HS-5 (cell line): Measurements from ENCODE around the gene KCNN4.
A peak's percentile ranks its signal among the peaks of the same experiment; 100 is the strongest.
"Not testable (repeated sequence)": the region's sequence is repeated elsewhere in the genome, so short reads cannot be mapped to it uniquely, and the experiment has no call there.

ENCODE experiments used
- DNase-seq: peaks from one replicate; pipeline ENCODE4 v3.0.0-alpha.2; 2012; ENCODE audit warnings: low read depth

The KCNN4 gene

GRCh38 chr19:43798546-43799409, 18.0 kb upstream of the KCNN4 start:
- DNase-seq, result no peak

GRCh38 chr19:43798026-43798545, 17.3 kb upstream of the KCNN4 start:
- DNase-seq, result no peak

GRCh38 chr19:43797556-43797955, 16.8 kb upstream of the KCNN4 start:
- DNase-seq, result no peak

DNA sequence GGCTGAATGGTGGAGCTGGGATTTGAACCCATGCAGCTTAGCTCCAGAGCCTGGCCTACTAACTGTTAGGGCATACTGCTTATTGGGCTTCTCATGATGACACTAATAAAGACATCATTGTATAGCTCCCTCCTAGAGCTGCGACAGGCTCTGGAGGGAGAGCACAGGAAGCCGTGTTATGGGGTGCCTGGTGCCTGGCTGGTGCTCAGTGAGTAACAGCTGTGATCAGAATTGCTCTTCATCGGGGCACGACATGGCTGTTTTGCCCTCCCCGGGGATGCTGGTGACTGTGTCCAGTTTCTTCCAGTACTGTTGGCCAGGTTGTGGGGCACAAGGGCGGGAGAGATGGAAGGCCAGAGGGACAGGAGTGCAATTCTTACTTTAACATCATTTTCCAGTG, 16.3 kb upstream of the KCNN4 start:
- DNase-seq, result no peak

GRCh38 chr19:43790587-43790986, 9.8 kb upstream of the KCNN4 start:
- no peak for DNase-seq

DNA sequence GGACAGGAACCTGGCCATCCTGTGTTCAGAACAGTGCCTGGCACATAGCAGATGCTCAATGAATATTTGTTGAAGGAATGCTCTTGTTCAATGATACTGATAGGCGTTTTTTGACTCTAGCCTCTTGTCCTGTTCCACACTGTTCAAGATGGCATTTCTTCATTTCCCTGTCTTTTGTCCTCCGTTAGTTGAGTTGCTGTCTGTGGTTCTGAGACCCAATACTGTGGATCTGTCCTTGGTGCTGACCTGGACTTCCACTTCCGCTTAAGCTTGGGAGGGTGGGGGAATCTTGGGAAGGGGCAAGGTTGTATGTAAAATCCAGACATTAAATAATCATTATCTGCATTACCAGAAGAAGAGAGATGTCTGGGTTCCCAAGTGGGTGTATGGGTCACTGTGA, 8.3 kb upstream of the KCNN4 start:
- DNase-seq, result no peak

DNA sequence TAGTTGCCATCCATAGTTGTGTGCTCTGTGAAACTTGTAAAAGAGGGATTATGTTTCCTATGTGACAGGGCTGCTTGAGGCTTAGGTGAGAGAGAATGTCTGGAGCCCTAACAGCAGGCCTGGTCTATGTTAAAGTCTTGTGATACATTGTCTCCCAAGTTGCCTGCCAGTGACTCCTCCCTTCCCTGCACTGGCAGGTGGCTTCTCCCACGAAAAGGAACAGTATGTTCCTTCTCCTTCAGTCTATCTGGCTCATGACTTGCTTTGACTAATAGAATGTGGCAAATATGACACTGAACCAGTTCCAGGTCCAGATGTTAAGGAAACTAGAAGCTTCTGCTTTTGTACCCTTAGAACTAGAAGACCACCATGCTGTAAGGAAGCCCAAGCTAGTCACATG, 5.9 kb upstream of the KCNN4 start:
- no peak for DNase-seq

DNA sequence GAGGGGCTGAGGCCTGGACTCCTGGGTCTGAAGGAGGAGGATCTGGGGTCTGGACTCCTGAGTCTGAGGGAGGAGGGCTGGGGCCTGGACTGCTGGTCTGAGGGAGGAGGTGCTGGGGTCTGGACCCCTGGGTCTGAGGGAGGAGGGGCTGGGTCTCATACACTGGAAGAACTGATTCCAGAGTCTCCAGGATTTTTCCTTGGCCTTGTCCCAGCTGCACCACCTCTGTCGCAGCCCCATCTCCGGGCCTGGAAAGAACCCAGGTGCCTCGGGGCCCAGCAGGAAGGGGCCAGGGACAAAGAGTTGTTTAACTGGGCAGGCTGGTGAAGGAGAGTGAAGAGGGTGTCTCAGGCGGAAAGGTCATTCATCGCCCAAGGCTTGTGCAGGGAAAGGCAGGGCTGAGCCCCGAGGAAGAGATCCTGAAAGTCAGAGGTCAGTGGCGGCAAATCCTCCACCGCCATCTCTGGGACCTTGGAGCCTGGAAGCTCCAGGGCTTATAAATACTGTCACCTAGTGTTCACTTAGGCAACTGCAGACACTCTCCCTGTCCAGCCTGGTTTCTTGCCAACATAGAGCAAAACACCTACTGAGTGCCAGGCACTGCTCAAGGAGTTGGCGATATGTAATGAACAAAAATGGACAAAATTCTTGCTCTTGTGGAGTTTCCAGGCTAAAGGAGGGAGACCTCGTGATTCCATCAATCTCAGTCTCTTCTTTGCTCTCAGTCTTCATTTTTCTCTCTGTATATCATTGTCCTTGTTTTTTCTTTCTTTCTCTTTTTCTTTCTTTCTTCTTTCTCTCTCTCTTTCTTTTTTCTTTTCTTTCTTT, 4.4 kb upstream of the KCNN4 start:
- DNase-seq, result peak; percentile 64

- peak; percentile 62 for DNase-seq
Observed at GRCh38 chr19:43784241-43784980, 3.6 kb upstream of the KCNN4 start.

GRCh38 chr19:43783636-43784035, 2.9 kb upstream of the KCNN4 start:
- no peak for DNase-seq

DNA sequence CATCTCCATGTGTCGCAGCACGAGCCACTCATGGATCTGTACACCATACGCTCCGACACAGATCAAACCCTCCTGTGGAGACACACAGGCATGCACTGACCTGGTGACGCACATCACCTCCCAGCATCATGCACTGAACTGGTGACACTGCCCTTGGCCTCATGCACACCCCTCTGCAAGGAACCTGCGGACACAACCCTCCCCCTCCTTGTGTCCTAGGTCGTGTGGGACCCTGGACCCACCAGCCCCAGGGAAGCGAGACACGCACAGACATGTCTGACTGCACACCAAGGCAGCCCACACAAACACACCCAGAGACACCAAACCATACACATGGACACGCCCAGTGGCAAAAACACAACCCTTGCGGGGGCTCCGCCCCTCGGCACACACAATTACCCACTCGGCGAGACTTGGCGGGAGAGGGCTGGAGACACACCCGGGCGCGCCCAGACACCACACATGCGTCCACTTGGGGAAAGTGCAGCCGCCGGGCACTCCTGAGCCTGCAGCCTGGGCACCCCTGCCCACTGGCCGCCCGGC, 2.0 kb upstream of the KCNN4 start:
- no peak for DNase-seq

DNA sequence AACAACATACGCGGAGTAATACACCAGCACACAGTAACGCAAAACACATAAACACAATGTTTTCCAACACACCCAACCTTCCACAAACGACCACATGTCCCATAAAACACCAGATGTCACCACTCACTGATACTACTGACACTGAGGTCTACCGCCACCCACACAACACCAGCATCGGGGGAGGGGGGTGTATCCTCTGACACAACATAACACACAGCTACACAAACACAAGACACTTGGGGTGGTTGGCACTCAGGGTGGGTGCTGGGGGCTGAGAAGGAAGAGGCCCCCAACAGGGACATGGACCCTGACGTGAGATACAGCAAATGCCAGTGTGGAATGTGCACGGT, 1.5 kb upstream of the KCNN4 start:
- no peak for DNase-seq

DNA sequence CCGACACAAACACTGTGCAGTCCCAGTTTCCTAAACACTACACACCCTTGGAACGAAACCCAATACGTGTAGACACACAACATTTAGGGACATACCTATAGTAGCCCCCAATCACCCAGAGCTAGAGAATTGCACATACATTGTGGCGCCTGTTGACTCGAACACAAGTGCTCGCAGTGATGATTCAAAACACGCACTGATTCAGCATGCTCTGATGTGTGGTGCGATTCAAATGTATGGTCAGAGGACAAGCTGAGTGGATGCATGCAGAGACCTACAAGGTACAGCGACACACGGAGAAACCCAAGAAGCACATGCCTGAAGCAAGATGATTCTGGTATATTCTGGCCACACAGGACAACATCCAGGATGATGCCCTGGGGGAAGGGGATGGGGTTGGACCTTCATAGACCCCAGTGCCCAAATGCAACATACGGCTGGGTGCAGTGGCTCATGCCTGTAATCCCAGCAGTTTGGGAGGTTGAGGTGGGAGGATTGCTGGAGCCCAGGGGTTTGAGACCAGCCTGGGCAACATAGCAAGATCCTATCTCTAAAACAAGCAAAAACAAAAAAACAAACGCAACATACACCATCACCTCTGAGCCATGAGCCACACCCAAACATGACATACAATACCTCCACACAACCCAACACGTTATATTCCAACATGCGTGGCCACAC, 997 bp upstream of the KCNN4 start:
- no peak for DNase-seq

GRCh38 chr19:43779820-43780219, 953 bp downstream of the KCNN4 start:
- no peak for DNase-seq

- no peak for DNase-seq
Observed at GRCh38 chr19:43779147-43779819, 1.5 kb downstream of the KCNN4 start.

- DNase-seq, result no peak
Observed at GRCh38 chr19:43778651-43779050, 2.1 kb downstream of the KCNN4 start.

GRCh38 chr19:43777163-43777695, 3.5 kb downstream of the KCNN4 start:
- DNase-seq, result no peak

- no peak for DNase-seq
Observed at GRCh38 chr19:43776286-43776685, 4.5 kb downstream of the KCNN4 start.

DNA sequence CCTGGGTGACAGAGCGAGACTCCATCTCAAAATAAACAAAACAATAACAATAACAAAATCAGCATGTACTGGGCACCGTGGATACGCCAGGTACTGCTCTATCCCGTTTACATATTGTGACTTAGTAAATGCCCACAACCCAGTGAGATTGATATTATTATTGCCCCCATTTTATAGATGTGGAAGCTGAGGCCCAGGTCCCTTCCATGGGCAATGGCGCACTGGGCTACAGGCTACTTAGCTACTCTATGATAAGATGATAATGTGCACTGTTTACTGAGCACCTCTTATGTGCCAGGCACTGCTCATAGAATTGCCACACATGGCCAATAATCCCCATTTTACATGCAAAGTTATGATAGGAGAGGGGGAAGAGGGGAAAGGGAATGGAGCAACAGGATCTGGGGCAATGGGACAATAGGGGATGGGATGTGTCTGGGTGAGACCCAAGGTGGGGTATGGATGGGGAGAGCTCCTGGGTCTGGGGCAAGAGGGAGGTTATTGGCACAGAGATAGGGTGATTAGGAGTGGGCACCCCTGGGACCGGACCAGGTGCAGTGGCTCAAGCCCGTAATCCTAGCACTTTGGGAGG, 5.4 kb downstream of the KCNN4 start:
- no peak for DNase-seq

DNA sequence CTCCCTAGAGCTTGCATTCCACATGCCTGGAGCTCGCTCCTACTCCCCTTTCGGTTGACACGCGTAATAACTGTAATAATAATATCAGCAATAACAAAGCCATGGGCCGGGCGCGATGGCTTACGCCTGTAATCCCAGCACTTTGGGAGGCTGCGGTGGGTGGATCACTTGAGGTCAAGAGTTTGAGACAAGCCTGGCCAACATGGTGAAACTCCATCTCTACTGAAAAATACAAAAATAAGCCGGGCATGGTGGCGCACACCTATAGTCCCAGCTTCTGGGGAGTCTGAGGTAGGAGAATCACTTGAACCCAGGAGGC, 5.9 kb downstream of the KCNN4 start:
- not testable (repeated sequence) for DNase-seq
